Body of pancreas (tissue), 4 donors: Measurements from ENCODE around the gene CD2BP2.

Experiments used
- POLR2A ChIP-seq, 3 donors: fragments of 450-650 bp; IDR thresholded peaks; one replicate each; pipeline ENCODE4 v1.6.1; 2016; ENCODE audit warnings: antibody characterized with exemption in 3 of 3, mild to moderate bottlenecking in 2 of 3
- TF ChIP-seq, protein P1 (sequence below), 7 experiments: fragments of 450-650 bp in 4 of 7; fragments of 200-600 bp in 3 of 7; sonication (generic) in 3 of 7; IDR thresholded peaks; one replicate each; pipeline ENCODE4 v1.5.1; 2016 to 2019; ENCODE audit warnings: antibody characterized with exemption in 7 of 7

DNA sequence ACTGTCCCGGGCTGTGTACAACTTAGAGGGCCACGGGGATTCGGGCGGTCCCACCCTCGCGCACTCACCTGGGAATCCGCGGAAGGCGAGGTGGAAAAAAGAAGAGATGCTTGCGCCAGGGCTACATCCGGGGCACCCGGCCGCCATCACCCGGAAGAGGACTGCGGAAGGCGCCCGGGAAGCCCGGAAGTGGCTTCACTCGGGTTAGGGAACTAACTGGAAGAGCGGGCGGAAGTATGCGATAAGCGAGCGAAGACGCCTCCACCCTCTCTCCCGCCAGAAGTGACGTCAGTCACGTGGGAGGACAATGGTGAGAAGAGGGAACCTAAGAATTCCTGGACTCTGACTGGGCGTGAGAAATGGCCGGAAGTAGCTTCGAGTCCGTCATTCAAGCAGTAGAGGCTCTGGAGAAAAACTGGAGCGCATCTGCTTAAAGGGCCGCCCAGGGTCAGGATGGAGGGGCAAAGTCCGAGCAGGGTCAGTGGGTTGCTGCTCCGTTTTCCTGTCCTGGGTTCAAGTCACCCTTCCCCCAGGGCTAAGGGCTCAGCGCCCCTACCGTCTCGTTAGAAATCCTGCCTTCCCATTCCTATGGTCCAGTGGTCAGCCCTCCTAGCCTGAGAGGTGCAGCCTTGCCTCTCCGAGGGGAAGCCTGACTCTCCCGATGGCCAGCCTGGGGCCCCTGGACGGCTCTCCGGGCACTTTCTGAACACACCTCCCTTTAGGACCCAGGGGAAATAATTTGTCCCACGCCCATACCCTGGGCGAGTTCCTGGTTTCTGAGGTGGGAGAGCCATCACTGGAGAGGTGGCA, at the start of gene CD2BP2:
- peak in 2 of 3 donors; percentile 62 to 63 for TF ChIP-seq POLR2A (IDR thresholded peaks at IDR 0.05)
- TF ChIP-seq, protein P1, sequence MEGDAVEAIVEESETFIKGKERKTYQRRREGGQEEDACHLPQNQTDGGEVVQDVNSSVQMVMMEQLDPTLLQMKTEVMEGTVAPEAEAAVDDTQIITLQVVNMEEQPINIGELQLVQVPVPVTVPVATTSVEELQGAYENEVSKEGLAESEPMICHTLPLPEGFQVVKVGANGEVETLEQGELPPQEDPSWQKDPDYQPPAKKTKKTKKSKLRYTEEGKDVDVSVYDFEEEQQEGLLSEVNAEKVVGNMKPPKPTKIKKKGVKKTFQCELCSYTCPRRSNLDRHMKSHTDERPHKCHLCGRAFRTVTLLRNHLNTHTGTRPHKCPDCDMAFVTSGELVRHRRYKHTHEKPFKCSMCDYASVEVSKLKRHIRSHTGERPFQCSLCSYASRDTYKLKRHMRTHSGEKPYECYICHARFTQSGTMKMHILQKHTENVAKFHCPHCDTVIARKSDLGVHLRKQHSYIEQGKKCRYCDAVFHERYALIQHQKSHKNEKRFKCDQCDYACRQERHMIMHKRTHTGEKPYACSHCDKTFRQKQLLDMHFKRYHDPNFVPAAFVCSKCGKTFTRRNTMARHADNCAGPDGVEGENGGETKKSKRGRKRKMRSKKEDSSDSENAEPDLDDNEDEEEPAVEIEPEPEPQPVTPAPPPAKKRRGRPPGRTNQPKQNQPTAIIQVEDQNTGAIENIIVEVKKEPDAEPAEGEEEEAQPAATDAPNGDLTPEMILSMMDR (IDR thresholded peaks at IDR 0.05) = no peak
